ENCODE results near the gene TOR4A. TPM values are rescaled to one million over a fixed set of nuclear protein-coding genes. Genes with fewer than 3 reads are reported as not detected.

The TOR4A gene
- total RNA-seq, 1 donor from 2014 or later = 3.6 TPM

DNA sequence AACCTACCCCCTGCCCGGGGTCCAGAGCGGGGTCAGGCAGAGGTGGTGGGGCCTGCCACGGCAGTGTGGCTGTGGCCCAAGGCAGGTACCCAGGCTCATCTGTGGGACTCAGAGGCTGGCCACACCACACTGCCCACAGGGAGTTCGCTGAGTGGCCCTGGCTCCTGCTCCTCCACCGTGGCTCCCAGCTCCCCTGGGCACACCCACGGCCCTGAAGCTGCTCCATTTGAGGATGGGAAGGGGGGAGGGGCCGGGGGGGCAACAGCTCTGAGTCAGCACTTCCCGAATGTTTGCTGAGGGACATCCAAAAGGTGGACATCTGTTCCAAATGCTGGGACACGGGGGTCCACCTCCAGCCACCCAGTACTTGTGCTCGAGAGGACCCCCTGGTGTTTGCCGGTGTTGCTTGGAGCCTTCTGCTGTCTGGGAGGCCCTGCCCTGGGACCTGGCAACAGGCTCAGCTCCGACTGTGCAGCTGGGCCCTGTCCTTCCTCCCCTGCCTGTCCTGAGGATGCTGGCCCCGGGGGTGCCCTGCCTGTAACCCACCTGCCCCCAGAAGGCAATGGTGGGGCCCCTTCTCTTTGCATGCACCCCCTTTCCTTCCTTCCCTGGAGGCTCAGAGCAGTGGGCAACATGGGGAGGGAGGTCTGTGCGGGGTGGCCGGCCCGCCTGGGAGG, 27.0 kb downstream of the TOR4A start:
- DNase-seq (ENCODE audit: low read depth) = no peak

DNA sequence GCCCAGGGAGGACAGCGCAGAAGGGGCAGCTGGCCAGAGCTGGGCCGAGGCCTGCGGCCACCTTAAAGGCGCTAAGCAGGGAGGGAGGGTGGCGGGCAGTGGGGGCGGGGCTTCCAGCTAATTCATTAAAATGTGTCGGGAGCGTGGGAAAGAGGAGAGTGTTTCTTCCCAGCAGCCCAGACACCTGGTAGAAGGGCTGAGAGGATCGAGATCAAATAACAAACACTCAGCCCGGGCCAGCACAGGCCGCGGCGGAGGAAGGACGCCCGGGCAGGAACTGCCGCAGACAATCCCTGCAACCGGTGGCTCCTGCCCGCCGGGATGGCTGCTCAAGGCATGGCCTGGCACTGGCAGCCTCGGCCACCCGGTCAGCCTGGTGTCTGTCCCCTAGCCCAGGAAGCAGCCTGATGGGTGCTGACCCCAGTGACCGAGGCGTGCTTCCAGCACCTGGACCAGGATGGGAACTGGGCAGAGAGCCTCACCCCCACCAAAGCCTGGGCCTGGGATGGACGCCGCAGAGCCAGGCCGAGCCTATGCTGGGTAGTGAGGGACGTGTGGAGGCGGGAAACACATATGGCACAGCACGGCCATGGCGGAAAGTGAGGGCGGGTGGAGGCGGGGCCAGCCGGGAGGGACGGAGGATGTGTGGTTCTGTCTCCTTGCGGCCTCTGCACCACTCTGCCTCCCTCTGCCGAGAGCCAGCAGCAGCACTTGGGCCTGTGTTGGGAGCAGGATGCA, 27.7 kb downstream of the TOR4A start:
- DNase-seq (ENCODE audit: low read depth) = peak; percentile 17

GRCh38 chr9:137305798-137306065, 28.2 kb downstream of the TOR4A start:
- no peak for DNase-seq (ENCODE audit: low read depth)

DNA sequence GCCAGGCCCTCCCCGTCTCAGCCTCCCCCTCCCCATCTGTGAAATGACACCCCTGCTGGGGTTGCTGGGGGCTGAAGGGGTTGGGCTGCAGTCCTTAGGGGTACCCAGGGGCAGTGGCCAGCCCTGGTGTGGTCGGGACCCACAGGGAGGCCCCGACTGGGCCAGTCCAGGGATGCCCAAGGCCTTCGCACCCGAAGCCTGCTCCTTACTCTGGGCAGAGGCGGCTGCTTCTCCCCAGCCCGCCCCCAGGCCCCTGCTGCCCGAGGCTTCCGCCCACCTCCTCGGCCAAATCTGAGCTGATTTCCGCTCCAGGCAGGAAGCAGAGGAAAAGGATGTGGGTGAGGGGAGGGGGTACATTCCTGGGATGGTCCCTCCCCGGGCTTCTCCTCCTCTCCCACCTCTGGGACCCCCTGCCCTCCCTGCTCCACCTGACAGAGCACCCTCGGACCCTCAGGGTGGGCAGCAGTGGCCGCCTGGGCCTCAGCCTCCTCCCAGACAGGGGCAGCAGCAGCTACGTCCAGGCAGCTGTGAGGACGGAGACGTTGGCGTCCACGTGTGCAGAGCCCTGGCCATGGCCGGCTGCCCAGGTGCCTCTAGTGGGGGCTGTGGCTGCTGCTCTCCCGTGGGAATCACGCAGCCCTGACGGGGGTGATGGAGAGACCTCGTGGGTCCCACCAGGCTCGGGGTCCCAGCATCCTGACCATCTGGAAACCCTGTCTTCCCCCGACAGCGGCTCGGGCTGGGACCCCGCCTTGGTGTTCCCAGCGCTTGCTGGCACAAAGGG, 28.7 kb downstream of the TOR4A start:
- DNase-seq (ENCODE audit: low read depth) = no peak

- DNase-seq (ENCODE audit: low read depth) = no peak
Measured at GRCh38 chr9:137306850-137307254, 29.3 kb downstream of the TOR4A start.

GRCh38 chr9:137307255-137308056, 29.9 kb downstream of the TOR4A start:
- DNase-seq (ENCODE audit: low read depth) = no peak

GRCh38 chr9:137308057-137308619, 30.6 kb downstream of the TOR4A start:
- DNase-seq (ENCODE audit: low read depth) = no peak

GRCh38 chr9:137309368-137310188, 32.1 kb downstream of the TOR4A start:
- DNase-seq (ENCODE audit: low read depth) = no peak

- DNase-seq (ENCODE audit: low read depth) = no peak
Measured at GRCh38 chr9:137310189-137311052, 32.9 kb downstream of the TOR4A start.

DNA sequence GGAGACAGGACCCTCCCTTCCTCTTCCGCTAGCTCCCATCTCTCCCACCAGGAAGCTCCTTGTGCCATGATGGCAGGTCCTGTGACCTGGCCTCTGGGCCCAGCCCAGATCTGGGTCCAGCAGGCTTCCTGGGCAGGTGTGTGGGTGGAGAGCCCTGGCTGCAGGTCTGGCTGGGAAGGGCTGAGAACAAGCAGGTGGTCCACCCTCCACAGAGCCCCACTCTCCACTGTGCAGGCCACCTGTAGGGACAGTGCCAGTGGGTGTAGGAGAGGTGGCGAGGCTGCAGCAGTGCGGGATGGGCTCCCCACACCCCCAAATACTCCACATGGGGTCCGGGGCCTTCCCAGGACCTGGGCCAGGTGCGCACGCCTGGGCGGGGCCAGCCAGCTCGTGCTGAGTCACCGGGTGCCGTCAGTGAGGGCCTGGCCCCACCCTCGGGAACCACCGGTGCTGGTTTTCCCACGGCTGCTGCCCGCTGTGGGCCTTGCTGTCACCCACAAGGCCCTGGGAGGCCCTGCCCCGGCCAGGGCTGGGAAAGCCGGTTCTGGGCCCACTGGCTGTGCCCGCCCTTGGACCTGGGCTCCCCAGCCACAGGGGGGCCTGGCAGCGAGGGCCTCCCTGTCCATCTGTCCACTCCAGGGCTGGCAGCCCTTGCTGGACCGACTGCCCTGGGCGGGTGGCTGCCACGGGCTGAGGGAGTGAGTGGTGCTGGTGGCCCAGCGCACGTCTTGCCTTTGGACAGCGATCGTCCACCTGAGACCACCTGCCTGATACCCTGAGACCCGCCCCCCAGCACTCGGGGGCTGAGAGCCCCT, 33.9 kb downstream of the TOR4A start:
- peak; percentile 18 for DNase-seq (ENCODE audit: low read depth)

- DNase-seq (ENCODE audit: low read depth) = no peak
Measured at GRCh38 chr9:137311986-137312851, 34.7 kb downstream of the TOR4A start.

- no peak for DNase-seq (ENCODE audit: low read depth)
Measured at GRCh38 chr9:137312852-137313325, 35.4 kb downstream of the TOR4A start.

- no peak for DNase-seq (ENCODE audit: low read depth)
Measured at GRCh38 chr9:137313326-137313936, 35.9 kb downstream of the TOR4A start.

- DNase-seq (ENCODE audit: low read depth) = no peak
Measured at GRCh38 chr9:137313956-137314560, 36.5 kb downstream of the TOR4A start.

DNA sequence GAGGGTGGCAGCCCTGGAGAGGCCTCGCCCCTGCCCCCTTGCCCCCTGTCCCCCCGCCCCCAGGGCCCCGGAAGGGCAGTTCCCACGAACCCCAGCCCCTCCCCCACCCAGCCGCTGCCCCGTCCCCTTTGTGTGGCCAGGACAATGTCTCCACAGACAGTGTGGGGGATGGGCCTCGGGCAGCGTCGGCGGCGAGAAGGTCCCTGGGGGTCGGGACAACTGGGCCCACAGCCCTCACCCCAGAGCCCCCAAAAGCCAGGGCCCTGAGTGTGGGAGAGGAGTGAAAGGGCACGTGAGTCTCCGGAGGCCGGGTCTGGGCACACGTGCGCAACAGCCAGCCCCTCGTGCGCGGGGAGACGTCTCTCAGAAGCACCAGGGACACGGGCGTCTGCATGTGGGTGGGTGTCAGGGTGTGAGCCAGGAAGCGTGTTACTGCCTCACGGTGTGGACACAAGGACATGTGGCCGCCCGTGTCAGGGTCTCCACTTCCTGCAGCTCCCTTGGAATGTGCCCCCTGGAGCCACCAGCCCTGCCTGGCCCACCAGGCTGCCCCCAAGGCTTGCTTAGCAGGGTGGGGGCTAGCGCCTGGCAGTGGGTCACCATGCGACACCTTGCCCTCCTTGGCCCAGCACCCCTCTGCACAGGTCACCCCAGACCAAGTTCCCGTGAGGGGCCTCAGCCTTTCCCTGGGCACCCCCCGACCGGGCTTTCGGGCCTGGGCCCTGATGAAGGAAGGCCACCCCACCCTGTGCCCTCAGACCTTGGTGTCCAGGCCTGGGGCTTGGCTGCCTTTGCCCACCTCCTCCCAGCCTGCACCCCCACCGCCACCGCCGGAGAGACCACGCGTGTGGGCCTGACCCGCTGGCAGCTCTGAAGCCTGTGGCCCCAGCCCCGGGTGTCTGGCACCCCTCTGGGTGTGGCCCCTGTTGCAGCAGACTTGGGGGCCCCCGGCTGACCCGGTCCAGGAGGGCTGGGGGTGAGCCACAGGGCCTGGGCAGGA, 37.3 kb downstream of the TOR4A start:
- no peak for DNase-seq (ENCODE audit: low read depth)
